Measurements from ENCODE around the gene CTBP2.

CTBP2 gene

DNA sequence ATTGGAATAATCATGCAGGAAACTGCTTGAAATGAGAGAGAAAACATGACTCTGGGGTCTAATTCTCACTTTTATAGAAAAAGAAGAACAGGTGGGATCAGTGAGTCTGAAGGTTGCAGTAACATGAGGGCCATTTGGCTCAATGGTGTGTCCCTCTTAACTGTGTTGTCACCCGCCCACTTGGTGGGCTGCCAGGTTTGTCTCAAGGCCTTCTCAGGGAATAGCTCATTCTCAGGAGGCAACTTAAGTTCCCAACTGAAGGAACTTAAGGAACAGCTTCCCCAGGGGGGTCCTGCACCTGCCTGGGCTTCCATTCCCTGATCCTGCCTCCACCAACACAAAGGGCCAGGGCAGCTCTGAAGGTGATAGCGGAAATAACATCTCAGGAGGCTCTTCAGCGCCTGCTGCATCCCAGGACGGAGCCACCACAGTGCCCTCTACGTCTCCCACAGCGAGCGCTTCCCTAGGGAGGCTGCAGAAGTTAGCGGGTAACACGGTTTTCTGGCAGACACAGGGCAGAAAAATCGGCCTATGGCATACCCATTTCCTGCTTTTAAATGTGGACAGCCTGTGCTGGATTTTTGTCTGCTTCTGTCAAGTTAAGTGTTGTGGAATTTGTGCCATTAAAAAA lies 129.7 kb downstream of the CTBP2 start:
- TF ChIP-seq, protein P1, sequence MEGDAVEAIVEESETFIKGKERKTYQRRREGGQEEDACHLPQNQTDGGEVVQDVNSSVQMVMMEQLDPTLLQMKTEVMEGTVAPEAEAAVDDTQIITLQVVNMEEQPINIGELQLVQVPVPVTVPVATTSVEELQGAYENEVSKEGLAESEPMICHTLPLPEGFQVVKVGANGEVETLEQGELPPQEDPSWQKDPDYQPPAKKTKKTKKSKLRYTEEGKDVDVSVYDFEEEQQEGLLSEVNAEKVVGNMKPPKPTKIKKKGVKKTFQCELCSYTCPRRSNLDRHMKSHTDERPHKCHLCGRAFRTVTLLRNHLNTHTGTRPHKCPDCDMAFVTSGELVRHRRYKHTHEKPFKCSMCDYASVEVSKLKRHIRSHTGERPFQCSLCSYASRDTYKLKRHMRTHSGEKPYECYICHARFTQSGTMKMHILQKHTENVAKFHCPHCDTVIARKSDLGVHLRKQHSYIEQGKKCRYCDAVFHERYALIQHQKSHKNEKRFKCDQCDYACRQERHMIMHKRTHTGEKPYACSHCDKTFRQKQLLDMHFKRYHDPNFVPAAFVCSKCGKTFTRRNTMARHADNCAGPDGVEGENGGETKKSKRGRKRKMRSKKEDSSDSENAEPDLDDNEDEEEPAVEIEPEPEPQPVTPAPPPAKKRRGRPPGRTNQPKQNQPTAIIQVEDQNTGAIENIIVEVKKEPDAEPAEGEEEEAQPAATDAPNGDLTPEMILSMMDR (IDR thresholded peaks at IDR 0.05; ENCODE audit: low read depth, low read length, missing control alignments) = no peak
- DNase-seq (ENCODE audit: low read depth) = no peak
- no peak overlapping the region for H3K4me3 ChIP-seq (ENCODE audit: low read depth, low read length)

DNA sequence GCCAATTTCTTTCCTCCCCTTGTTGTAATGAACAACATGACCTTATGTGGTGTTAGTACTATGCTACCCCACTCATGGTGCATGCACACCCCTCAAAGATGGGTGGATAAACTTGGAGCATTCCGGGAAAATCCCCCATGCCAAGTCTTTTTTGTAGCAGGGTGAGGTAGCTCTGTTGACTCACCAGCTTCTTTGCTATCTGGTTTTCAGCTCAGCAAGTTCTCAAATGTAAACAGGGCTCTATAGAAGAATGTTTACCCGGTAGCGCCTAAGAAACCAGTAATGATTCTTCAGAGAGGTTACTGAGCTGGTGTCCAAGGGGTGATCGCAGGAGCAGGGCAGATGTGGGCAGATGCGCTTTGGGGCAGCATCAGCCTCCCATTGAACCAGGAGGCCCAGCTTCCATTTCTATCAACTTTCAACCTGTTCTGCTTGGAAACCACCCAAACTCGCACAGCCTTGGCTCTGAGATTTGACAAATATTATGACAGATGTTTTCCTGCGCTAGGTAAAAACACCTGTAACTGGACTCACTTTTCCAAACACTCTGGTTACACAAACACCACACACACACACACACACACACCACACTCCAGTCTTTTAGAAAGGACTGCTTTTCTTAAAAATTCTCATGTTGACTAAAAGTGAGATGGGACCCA lies 130.7 kb downstream of the CTBP2 start:
- TF ChIP-seq, protein P1 (IDR thresholded peaks at IDR 0.05; ENCODE audit: low read depth, low read length, missing control alignments) = no peak
- DNase-seq (ENCODE audit: low read depth) = no peak

DNA sequence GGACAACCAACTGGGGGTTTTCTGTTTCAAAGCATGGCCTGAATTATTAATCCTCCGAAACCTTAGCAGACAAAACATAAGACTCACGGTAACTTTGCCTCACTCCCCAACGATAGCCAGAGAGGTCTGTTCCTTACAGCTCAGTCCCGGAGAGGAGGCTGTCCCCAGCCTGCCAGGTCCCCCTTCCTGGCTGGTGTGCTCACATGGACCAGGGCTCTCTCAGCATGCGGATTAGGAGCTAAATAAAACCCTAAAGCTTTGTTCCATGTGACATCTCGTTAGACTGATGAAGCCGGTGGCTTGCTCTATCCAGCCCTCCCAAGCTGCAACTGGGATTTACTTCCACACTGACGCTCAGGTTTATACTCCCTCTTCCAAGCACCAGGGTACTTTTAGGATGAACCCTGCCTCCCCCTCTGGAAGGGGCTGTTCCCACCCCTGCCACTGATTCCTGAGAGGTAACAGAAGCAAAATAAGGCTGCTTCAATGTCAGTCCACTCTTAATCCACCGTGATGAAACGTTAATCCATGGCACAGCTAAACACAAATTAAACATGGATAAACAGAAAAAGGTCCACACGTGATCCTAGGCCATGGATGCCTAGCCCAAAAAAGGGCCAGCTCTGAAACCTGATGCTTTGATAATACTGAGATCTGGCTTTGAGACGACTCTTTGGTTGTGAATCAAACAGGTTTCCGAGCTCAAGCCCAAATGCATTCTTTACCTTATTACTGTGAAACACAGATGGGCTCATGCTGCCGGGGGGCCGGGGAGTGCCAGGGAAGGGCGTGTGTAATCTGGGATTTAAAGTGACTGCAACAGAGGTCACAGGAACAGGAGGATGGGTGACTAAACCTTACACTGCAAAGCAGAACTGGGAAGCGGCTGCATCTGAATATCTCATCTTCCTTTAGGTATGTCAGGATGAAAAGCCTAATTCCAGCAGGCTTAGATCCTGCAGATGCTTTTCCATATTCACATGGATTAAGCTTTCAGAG lies 132.2 kb downstream of the CTBP2 start:
- TF ChIP-seq, protein P1 (IDR thresholded peaks at IDR 0.05; ENCODE audit: low read depth, low read length, missing control alignments) = no peak
- DNase-seq (ENCODE audit: low read depth) = no peak
- no peak overlapping the region for H3K4me3 ChIP-seq (ENCODE audit: low read depth, low read length)

More for the DNA sequence above, 130.7 kb downstream of the CTBP2 start:
- no peak overlapping the region for H3K4me3 ChIP-seq (ENCODE audit: low read depth, low read length)

DNA sequence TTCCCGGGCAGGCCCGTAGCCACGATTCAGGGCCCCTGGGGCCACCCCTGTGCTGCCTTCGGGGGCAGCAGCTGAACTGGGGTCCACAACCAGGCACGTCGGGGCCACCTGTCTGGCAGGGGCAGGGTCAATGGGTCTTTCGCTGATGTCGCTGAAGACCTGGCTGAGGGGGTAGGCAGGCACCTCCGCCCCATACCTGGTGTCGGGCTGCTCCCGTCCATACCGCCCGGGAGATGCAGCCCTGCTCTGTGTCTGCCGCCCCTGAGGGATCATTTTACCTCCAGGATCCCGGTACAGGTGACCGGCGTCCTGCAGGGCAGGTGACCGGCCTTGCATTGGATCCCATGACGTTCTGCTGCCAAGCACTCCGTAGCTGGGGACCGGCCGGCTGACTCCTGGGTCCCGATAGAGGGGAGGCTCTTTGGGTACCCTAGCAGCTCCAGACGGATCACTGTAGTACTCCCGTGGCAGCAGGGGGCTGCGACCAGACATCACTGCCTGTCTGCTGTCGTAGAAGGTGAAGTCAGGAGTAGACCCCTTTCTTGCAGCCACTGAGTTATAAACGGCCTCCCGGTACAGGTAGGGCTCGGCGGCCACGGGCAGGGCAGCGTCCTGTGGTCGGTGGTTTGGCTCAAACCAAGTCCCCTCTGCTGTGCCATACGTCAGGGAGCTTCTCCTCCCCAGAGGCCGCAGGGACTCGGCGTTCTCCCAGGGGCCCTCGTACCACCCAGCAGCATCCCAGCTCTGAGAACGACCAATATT lies 133.2 kb downstream of the CTBP2 start:
- TF ChIP-seq, protein P1 (IDR thresholded peaks at IDR 0.05; ENCODE audit: low read depth, low read length, missing control alignments) = no peak
- no peak overlapping the region for H3K4me3 ChIP-seq (ENCODE audit: low read depth, low read length)
- DNase-seq (ENCODE audit: low read depth) = no peak

DNA sequence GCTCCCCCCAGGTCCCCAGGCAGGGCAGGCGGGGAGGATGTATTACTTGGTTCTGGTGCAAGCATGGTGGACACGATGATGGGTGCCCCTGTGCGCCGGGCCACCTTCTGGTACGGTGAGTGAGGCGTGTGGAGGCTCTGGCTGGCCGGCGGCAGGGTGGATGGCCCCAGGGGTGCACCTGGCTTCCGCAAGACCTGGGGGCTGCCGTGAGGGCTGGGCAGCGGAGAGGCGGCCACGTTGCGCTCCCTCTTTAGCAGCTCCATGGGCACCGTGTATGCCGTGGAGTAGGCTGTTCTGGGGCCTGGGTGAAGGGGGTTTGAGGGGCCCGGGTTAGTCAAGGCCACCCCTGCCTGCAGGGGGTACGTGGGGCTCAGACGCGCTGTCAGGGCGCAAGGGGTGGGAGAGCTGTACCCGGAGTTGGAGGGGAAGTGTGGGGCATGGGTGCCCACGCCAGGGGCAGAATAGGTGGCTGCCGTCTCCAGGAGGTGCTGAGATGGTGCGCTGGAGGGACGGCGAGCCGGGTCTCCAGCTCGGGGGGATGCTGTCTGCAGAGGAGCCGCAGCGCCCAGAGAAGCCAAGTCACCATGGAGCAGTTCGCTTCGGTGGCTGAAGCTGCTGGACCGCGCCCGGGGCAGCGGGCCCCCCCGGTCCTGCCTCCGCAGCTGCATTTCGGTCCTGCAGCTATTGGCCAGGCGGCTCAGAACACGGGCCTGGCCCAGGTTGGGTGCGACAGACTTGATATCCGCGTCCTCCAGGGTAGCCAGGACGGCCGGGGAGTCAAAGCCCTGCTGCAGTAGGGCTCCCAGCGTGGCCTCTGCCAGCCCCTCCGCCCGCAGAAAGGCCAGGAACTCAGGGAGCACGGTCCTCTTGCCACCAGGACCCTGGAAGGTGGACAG lies 134.1 kb downstream of the CTBP2 start:
- no peak overlapping the region for H3K4me3 ChIP-seq (ENCODE audit: low read depth, low read length)
- no peak for DNase-seq (ENCODE audit: low read depth)
- TF ChIP-seq, protein P1 (IDR thresholded peaks at IDR 0.05; ENCODE audit: low read depth, low read length, missing control alignments) = no peak

Data from GM12864 (cell line).